IPS-NIHi7 (cell line): Measurements from ENCODE around the gene SCAMP1.
A peak's percentile ranks its signal among the peaks of the same experiment; 100 is the strongest.
"Not testable (repeated sequence)": the region's sequence is repeated elsewhere in the genome, so short reads cannot be mapped to it uniquely, and the experiment has no call there.

Source experiments
- DNase-seq: peaks from one replicate; pipeline ENCODE4 v3.0.0; 2012; ENCODE audit warnings: mixed read lengths; ENCODE audit errors: extremely low spot score

Gene SCAMP1

DNA sequence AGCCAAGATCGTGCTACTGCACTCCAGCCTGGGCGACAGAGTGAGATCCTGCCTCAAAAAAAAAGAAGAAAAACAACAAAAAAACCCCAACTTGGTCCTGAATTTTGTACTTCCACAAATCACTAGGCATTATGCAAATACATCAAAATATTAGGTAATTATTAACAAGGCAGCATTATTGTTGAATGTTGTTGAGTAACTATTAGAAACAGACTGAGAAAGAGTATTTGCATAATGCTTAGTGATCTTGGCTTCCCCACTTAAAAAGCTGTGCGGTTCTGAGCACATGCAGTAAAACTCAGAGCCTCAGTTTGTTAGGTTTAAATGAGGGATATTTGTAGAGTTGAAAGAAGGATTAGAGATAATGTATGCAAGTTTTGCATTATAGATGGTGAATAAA lies 64.2 kb downstream of the SCAMP1 start:
- no peak for DNase-seq

DNA sequence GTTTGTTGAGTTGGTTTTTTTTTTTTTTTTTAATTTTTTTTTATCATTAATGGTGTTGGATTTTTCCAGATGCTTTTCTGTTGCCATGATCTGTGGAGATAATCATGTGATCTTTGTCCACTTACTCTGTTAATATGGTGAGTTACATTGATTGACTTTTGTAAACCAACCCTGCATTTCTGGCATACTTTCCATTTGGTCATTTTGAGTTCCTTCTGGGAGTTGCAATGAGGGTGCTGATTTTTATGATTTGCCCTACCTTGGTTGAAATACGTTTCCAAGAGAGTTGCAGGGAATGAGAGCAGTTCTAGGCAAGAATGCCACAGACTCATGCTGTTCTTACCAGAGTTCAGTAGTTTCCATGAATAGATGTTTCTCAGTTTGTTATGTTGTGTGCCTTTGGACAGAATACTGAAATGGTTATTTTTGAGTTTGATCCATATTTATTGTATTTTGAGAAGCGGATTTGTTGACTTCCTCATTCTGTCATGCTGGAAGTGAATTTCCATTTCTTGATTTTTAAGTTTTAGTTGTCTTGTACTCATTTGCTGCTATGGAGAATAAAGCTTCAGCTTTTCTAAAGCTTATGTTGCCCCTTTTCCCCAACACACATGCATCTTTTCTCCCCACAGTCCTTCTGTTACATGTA lies 69.0 kb downstream of the SCAMP1 start:
- DNase-seq, result no peak

- no peak for DNase-seq
These were observed 70.4 kb downstream of the SCAMP1 start for GRCh38 chr5:78430866-78431265.

GRCh38 chr5:78433972-78434371 lies 73.6 kb downstream of the SCAMP1 start:
- DNase-seq, result no peak

DNA sequence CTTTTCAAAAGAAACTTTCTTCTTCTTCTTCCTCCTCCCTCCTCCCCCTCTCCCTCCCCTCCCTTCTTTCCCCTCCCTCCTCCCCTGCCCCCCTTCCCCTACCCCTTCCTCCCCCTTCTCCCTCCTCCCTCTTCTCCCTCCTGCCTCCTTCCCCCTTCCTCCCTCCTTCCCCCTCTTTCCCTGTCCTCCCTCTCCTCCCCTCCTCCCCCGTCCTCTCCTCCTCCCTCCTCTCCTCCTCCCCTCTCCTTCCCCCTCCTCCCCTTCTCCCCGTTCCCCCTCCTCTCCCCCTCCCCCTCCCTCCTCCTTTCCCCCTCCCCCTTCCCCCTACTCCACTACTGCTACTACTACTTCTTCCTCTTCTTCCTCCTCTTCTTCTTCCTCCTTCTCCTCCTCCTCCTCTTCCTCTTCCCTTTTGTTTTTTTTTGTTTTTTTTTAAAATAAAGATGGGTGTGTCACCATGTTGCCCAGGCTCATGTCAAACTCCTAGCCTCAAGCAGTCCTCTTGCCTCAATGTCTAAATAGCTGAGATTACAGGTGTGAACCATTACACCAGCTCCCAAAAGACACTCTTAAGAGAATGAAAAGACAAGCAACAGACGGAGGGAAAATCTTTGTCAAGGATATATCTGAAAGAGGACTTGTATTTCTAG lies 87.5 kb downstream of the SCAMP1 start:
- no peak for DNase-seq

GRCh38 chr5:78449103-78449502 lies 88.7 kb downstream of the SCAMP1 start:
- no peak for DNase-seq

DNA sequence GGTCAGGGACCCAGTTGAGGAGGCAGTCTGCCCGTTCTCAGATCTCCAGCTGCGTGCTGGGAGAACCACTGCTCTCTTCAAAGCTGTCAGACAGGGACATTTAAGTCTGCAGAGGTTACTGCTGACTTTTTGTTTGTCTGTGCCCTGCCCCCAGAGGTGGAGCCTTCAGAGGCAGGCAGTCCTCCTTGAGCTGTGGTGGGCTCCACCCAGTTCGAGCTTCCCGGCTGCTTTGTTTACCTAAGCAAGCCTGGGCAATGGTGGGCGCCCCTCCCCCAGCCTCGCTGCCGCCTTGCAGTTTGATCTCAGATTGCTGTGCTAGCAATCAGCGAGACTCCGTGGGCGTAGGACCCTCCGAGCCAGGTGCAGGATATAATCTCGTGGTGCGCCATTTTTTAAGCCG lies 97.1 kb downstream of the SCAMP1 start:
- not testable (repeated sequence) for DNase-seq

GRCh38 chr5:78458843-78459242 lies 98.4 kb downstream of the SCAMP1 start:
- no peak for DNase-seq

DNA sequence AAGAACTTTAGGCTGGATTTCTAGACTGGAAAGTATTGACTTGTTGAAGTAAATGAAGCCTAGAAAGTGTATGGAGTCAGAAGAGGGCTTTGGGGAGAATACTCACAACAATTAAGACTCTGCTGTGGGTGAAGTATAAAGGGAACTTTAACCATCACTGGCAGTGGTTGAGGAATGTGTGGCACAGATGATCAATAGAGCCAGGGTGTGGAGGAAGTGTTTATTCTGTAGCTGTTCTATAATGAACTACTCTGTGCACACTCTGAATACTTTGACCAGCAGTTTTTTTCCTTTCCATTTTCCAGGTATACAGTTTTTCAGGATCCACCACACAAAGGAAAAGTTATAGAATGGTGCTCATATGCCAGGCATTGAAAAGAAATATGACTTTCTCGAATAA lies 106.7 kb downstream of the SCAMP1 start:
- DNase-seq, result no peak

DNA sequence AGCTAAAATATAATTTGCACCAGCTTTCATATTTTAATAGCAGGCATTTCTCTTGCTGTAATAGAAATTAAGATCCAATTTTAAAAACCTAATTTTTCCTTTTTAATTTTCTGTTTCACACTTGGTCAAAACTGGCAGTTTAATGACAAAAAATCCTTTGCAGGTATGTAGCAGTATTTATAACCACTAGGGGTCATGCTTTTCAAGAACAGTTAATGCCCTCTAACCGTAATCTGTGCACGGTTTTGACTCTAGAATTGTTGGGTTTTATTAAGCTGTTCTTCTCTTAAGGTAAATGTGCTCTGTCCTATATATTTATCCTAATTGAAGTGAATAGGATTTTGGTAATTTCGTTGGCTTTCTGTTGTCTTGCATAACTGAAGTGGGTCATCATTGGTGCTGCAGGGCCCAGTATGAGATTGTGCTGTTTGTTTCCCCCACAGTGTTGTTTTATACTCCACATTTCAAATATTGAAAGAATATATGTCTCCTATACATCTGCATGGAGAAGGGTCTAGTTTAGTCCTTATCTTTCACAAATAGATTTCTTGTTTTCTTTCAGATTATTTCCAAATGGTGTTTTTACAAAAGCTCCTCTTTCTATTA lies 107.4 kb downstream of the SCAMP1 start:
- peak; percentile 30 for DNase-seq

GRCh38 chr5:78471896-78472295 lies 111.5 kb downstream of the SCAMP1 start:
- no peak for DNase-seq

GRCh38 chr5:78472469-78473106 lies 112.2 kb downstream of the SCAMP1 start:
- no peak for DNase-seq

DNA sequence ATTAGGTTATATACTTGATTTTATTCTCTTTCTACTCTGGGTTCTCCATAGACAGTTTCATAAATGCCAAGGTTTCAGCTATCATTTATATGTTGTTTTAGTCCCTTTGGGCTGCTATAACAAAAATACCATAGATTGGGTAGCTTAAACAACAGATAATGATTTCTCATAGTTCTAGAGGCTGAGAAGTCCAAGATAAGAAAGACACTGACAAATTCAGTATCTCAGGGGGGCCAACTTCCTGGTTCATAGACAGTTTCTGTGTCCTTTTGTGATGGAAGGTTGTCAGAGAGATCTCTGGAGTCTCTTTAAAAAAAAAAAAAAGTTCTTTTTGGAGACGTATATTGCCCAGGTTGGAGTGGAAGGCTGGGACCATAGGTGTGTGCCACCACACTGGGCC lies 113.3 kb downstream of the SCAMP1 start:
- no peak for DNase-seq

- DNase-seq, result no peak
These were observed 115.0 kb downstream of the SCAMP1 start for GRCh38 chr5:78475370-78475769.

GRCh38 chr5:78476795-78477194 lies 116.4 kb downstream of the SCAMP1 start:
- no peak for DNase-seq

DNA sequence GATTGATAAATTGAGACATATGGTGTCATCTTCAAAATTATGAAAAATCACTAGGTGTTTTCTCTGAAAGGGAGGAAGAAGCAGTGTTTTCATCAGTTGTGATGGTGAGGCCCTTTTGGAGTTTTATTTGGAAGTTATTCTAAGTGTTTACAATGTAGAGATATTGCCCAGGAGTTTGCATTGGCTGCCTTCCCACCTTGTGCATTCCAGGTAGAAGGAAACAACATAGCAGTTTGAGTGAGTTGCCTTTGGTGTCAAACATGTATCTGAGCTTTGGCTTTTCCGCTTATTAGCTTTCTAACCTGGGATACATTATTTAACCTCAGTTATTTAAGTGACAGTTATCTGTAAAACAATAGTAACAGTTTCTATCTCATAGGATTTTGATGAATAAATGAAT lies 122.5 kb downstream of the SCAMP1 start:
- DNase-seq, result no peak

DNA sequence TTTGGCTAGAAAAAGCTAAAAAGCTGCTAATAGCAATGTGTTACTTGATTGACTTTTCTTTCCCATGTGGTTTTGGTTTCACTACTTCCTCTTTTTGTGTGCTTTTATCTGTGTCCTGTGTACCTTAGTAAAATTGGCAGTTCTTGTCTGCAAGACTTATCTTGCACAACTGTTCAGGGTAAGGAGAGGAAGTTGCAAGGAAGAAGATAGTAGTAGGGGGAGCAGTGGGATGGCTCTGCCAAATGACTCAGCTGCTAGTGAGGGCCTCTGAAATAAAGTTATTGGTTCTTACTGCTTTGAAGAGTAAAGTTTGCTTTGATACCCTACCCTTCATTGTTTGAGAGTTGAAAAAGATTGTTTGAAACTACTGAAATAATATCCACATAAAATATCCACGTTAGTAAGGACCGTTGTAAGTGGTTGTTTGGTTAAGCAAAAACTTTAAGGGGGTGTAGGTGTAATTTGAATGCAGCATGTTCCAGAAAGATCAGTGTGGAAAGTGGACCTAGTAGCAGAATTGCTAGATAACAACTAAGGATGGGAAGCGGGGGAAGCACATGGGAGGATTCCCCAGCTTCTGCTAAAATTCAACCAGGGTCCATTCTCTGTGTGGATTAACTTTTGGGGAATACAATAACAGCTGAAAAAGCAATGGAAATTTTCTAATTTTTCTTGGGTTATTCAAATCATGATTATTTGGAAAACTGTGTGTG lies 123.5 kb downstream of the SCAMP1 start:
- no peak for DNase-seq

- no peak for DNase-seq
These were observed 125.8 kb downstream of the SCAMP1 start for GRCh38 chr5:78486218-78486617.

DNA sequence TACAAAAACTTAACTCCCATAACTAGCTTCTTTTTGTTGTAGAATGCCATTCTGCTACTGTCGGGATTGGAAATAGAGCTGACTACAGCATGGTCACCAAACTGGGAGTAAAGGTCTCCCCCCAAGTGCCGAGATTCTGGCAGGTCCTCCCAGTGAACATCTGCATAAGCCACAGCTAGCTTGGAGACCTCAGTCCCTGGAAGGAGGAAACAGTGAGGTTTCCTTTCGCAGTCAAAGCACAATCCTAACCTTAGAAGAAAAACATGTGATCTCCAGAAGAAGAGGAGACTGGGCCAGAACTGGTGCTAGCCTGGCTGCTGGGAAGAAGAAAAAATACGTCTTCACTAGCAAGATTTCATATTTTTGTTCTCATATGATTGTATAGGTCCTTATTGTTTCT lies 127.4 kb downstream of the SCAMP1 start:
- no peak for DNase-seq

- DNase-seq, result no peak
These were observed 130.5 kb downstream of the SCAMP1 start for GRCh38 chr5:78490709-78491485.

DNA sequence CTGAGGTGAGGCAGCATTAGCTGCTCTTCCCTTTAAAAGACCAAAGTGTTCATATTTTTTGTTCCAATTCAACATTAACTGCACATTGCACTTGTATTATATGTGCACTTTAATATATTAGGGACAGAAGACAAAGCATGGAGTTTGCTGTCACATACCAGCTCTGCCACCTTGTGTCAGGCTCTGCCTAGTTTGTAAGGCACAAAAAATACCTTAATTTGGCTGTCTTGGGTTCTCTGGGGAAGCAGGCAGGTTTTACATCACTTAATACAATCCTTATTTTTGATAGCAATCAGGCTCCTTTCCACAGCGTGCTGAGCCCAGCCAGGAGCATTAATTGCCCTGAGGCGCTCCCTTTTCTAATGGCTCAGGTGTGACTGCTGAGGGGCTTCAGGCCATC lies 131.8 kb downstream of the SCAMP1 start:
- no peak for DNase-seq
